PFSK-1 (cell line): ENCODE measurements around the gene METTL16.

Source experiments
- FOXP2 ChIP-seq: optimal IDR thresholded peaks from 2 replicates; pipeline ENCODE3; 2011; ENCODE audit warnings: borderline replicate concordance, control low read depth, inconsistent platforms; ENCODE audit not compliant: insufficient read depth; ENCODE audit errors: extremely low read length, extremely low read depth
- POLR2AphosphoS5 ChIP-seq: IDR thresholded peaks from 2 replicates; pipeline ENCODE4 v1.6.1; 2012; ENCODE audit warnings: low read depth, mild to moderate bottlenecking, control low read depth, low read length, moderate library complexity
- REST ChIP-seq, 2 experiments: IDR thresholded peaks; 2 replicates each; pipeline versions ENCODE4 v1.6.1 to v1.8.0; 2011 to 2012; ENCODE audit warnings: low read depth in 2 of 2, low read length in 2 of 2, control low read depth in 1 of 2, inconsistent platforms in 1 of 2, mild to moderate bottlenecking in 1 of 2, moderate library complexity in 1 of 2; ENCODE audit not compliant: insufficient read depth in 1 of 2
- SIN3A ChIP-seq: IDR thresholded peaks from 2 replicates; pipeline ENCODE4 v1.6.1; 2012; ENCODE audit warnings: mild to moderate bottlenecking, low read length, moderate library complexity, borderline replicate concordance; ENCODE audit not compliant: insufficient read depth
- TAF1 ChIP-seq: IDR thresholded peaks from 2 replicates; pipeline ENCODE4 v1.6.1; 2012; ENCODE audit warnings: low read length, control low read depth, borderline replicate concordance; ENCODE audit not compliant: insufficient read depth

METTL16 gene

GRCh38 chr17:2484876-2485275 is 26.8 kb downstream of the METTL16 start:
- TF ChIP-seq SIN3A (no peak), TAF1 (no peak), POLR2AphosphoS5 (no peak), FOXP2 (no peak), REST (IDR thresholded peaks at IDR 0.05; ENCODE audit: insufficient read depth in 1 of 2, low read depth in 2 of 2, low read length in 2 of 2) (no peak)

GRCh38 chr17:2483084-2483483 is 28.6 kb downstream of the METTL16 start:
- TF ChIP-seq POLR2AphosphoS5 (no peak), TAF1 (no peak), SIN3A (no peak), REST (IDR thresholded peaks at IDR 0.05; ENCODE audit: insufficient read depth in 1 of 2, low read depth in 2 of 2, low read length in 2 of 2) (no peak), FOXP2 (no peak)

DNA sequence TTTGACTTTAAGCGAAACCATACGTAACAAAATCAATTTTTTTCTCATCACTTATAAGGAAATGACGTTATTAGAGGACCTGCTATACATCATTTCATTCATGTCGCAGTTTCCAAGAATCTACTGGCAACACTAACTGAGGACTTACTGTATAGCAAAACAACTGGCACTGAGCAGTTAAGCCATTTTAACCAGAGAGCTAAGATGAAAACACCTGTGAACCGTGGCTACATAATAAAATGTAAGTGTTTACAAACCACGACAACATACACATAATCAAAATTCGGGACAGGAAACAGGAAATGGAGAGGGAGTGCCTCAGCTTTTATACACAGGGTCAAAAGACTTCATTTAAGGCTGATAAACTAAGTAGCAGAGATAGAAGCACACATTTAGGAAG is 29.5 kb downstream of the METTL16 start:
- TF ChIP-seq REST (IDR thresholded peaks at IDR 0.05; ENCODE audit: insufficient read depth in 1 of 2, low read depth in 2 of 2, low read length in 2 of 2), result no peak
- TF ChIP-seq POLR2AphosphoS5, result no peak
- no peak for TF ChIP-seq TAF1

- no peak for TF ChIP-seq FOXP2
- TF ChIP-seq POLR2AphosphoS5, result no peak
- no peak for TF ChIP-seq REST (IDR thresholded peaks at IDR 0.05; ENCODE audit: insufficient read depth in 1 of 2, low read depth in 2 of 2, low read length in 2 of 2)
- no peak for TF ChIP-seq TAF1
- no peak for TF ChIP-seq SIN3A
Measured at GRCh38 chr17:2481760-2482159, 29.9 kb downstream of the METTL16 start.

- TF ChIP-seq FOXP2 (no peak), TAF1 (no peak), POLR2AphosphoS5 (no peak), SIN3A (no peak), REST (IDR thresholded peaks at IDR 0.05; ENCODE audit: insufficient read depth in 1 of 2, low read depth in 2 of 2, low read length in 2 of 2) (no peak)
Measured at GRCh38 chr17:2478458-2478857, 33.2 kb downstream of the METTL16 start.
